OCI-LY3 (cell line): ENCODE measurements around the gene APBA3.
"Not testable (repeated sequence)": the region's sequence is repeated elsewhere in the genome, so short reads cannot be mapped to it uniquely, and the experiment has no call there.

Experiments
- EZH2phosphoT487 ChIP-seq: fragments of 200-600 bp; shearing (Covaris generic); IDR thresholded peaks from 2 replicates; pipeline ENCODE4 v1.6.1; 2018; ENCODE audit warnings: antibody characterized with exemption, mixed run types, low read depth
- TF ChIP-seq, protein P1 (sequence below): fragments of 200-600, 300-600 bp; sonication (generic); IDR thresholded peaks from 2 replicates; pipeline ENCODE4 v1.5.1; 2014; ENCODE audit warnings: antibody characterized with exemption, low read length, low read depth

- TF ChIP-seq, protein P1, sequence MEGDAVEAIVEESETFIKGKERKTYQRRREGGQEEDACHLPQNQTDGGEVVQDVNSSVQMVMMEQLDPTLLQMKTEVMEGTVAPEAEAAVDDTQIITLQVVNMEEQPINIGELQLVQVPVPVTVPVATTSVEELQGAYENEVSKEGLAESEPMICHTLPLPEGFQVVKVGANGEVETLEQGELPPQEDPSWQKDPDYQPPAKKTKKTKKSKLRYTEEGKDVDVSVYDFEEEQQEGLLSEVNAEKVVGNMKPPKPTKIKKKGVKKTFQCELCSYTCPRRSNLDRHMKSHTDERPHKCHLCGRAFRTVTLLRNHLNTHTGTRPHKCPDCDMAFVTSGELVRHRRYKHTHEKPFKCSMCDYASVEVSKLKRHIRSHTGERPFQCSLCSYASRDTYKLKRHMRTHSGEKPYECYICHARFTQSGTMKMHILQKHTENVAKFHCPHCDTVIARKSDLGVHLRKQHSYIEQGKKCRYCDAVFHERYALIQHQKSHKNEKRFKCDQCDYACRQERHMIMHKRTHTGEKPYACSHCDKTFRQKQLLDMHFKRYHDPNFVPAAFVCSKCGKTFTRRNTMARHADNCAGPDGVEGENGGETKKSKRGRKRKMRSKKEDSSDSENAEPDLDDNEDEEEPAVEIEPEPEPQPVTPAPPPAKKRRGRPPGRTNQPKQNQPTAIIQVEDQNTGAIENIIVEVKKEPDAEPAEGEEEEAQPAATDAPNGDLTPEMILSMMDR: not testable (repeated sequence)
- TF ChIP-seq EZH2phosphoT487: not testable (repeated sequence)
These were observed 3.8 kb downstream of the APBA3 start for GRCh38 chr19:3757705-3758104.
